ENCODE data around the gene RCOR1.

- TF ChIP-seq TAF1 (IDR thresholded peaks at IDR 0.05; ENCODE audit: borderline replicate concordance, insufficient read depth, low read length) (no peak), REST (IDR thresholded peaks at IDR 0.05; ENCODE audit: insufficient read depth in 1 of 2, low read depth in 2 of 2, low read length in 2 of 2) (no peak)
These were observed 33.3 kb downstream of the RCOR1 start for GRCh38 chr14:102625564-102626296.
